ENCODE data around the gene ORM2.

- no peak for TF ChIP-seq POLR2A (IDR thresholded peaks at IDR 0.05; ENCODE audit: low read depth, low read length)
- no peak for TF ChIP-seq PAX5 (IDR thresholded peaks at IDR 0.05; ENCODE audit: insufficient read depth, low read length, severe bottlenecking)
- no peak for TF ChIP-seq POLR2AphosphoS5 (IDR thresholded peaks at IDR 0.05; ENCODE audit: low read depth, low read length)
These were observed 41.8 kb downstream of the ORM2 start for GRCh38 chr9:114371343-114371944.

Measured in GM12891 (cell line).